ENCODE measurements around the gene NDST1.

DNA sequence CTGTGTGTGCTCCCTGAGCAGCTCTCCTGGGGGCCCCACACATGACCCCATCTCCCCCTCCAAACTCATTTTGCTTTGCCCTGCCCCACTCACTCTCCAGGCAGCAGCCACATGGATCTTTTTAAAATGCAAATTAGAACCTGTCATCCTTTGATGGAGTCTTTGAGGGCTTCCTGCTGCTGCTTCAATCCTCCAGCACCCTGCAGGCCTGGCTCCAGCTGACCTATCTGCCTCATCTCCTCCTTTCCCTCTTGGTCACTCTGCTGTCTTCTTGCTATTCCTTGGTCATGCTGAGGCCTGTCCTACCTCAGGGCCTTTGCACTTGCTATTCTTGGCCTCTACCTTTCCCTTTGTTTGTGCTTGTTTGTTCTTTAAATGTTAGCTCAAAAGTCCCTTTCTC is 17.9 kb downstream of the NDST1 start:
- TF ChIP-seq CTCF (IDR thresholded peaks at IDR 0.05) (no peak), POLR2A (IDR thresholded peaks at IDR 0.05) (no peak)
